Esophagus muscularis mucosa (tissue), 3 donors: ENCODE measurements around the gene GUCA1C.

Experiments used
- POLR2A ChIP-seq: fragments of 450-650 bp; IDR thresholded peaks from one replicate; pipeline ENCODE4 v1.6.1; 2017; ENCODE audit warnings: antibody characterized with exemption, moderate library complexity, mild to moderate bottlenecking, low read depth
- POLR2AphosphoS5 ChIP-seq, 2 donors: sonication (generic); formaldehyde crosslinking; IDR thresholded peaks; one replicate each; pipeline ENCODE4 v1.6.1; 2017; ENCODE audit warnings: antibody characterized with exemption in 2 of 2
- TF ChIP-seq, protein P1 (sequence below), 3 experiments: fragments of 200-600 bp in 2 of 3; fragments of 450-650 bp in 1 of 3; sonication (generic) in 2 of 3; IDR thresholded peaks; one replicate each; pipeline ENCODE4 v1.5.1; 2017 to 2019; ENCODE audit warnings: antibody characterized with exemption in 3 of 3, mild to moderate bottlenecking in 2 of 3, moderate library complexity in 1 of 3

GRCh38 chr3:108966773-108967172 lies 13.1 kb upstream of the GUCA1C start:
- TF ChIP-seq, protein P1, sequence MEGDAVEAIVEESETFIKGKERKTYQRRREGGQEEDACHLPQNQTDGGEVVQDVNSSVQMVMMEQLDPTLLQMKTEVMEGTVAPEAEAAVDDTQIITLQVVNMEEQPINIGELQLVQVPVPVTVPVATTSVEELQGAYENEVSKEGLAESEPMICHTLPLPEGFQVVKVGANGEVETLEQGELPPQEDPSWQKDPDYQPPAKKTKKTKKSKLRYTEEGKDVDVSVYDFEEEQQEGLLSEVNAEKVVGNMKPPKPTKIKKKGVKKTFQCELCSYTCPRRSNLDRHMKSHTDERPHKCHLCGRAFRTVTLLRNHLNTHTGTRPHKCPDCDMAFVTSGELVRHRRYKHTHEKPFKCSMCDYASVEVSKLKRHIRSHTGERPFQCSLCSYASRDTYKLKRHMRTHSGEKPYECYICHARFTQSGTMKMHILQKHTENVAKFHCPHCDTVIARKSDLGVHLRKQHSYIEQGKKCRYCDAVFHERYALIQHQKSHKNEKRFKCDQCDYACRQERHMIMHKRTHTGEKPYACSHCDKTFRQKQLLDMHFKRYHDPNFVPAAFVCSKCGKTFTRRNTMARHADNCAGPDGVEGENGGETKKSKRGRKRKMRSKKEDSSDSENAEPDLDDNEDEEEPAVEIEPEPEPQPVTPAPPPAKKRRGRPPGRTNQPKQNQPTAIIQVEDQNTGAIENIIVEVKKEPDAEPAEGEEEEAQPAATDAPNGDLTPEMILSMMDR (IDR thresholded peaks at IDR 0.05) = no peak
- TF ChIP-seq POLR2A = no peak
- TF ChIP-seq POLR2AphosphoS5 (IDR thresholded peaks at IDR 0.05) = no peak
